Neural cell (in vitro differentiated cells): Measurements from ENCODE around the gene TRIOBP.

Experiments
- RAD21 ChIP-seq: fragments of 450-650 bp; conservative IDR thresholded peaks from 2 replicates; pipeline ENCODE4 v1.6.1; 2014; ENCODE audit warnings: antibody characterized with exemption, mild to moderate bottlenecking, moderate library complexity
- TF ChIP-seq, protein P1 (sequence below): fragments of 450-650 bp; IDR thresholded peaks from 2 replicates; pipeline ENCODE4 v1.5.1; 2014; ENCODE audit warnings: antibody characterized with exemption, mild to moderate bottlenecking, moderate library complexity; ENCODE audit not compliant: poor library complexity, severe bottlenecking

DNA sequence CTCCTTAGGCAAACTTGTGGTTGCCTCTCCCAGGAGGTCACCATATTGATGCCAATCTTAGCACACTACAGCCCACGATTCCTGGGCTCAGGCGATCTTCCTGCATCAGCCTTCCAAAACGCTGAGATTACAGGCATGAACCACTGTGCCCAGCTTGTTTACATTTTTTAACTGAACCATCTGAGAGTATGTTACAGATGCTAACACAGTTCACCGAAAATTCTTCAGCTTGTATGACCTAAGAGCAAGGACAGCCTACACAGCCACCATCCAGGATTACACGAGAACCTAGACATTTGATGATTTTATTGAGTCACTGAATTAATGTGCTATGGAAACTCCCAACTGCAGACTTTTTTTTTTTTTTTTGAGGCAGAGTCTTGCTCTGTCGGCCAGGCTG is 27.3 kb upstream of the TRIOBP start:
- TF ChIP-seq, protein P1, sequence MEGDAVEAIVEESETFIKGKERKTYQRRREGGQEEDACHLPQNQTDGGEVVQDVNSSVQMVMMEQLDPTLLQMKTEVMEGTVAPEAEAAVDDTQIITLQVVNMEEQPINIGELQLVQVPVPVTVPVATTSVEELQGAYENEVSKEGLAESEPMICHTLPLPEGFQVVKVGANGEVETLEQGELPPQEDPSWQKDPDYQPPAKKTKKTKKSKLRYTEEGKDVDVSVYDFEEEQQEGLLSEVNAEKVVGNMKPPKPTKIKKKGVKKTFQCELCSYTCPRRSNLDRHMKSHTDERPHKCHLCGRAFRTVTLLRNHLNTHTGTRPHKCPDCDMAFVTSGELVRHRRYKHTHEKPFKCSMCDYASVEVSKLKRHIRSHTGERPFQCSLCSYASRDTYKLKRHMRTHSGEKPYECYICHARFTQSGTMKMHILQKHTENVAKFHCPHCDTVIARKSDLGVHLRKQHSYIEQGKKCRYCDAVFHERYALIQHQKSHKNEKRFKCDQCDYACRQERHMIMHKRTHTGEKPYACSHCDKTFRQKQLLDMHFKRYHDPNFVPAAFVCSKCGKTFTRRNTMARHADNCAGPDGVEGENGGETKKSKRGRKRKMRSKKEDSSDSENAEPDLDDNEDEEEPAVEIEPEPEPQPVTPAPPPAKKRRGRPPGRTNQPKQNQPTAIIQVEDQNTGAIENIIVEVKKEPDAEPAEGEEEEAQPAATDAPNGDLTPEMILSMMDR = no peak
- no peak for TF ChIP-seq RAD21
